CD8-positive, alpha-beta memory T cell (primary cell): ENCODE results near the gene GPR85. TPM values are rescaled to one million over a fixed set of nuclear protein-coding genes. Genes with fewer than 3 reads are reported as not detected.

Experiments used
- CTCF ChIA-PET: fragments of 350-600 bp; sonication (Branson Sonifier 250); formaldehyde crosslinking; loops from one replicate; lab custom pipeline; 2021; ENCODE audit warnings: antibody characterized with exemption; lab: Charles Lee
- POLR2A ChIA-PET: fragments of 350-600 bp; sonication (Branson Sonifier 250); formaldehyde crosslinking; loops from one replicate; lab custom pipeline; 2021; ENCODE audit warnings: antibody characterized with exemption; lab: Charles Lee
- DNase-seq, 5 donors: peaks; one replicate each; pipeline versions ENCODE4 v3.0.0 to v3.0.0-alpha.2; 2020 to 2022; ENCODE audit warnings: mixed read lengths in 1 of 5
- H3K27ac ChIP-seq: one replicate; pipeline ENCODE4 v1.7.0; 2013; ENCODE audit warnings: low read depth, mild to moderate bottlenecking, low read length, moderate library complexity
- H3K27me3 ChIP-seq: 2 replicates; pipeline ENCODE4 v1.7.0; 2013; ENCODE audit warnings: low read length, mild to moderate bottlenecking; ENCODE audit not compliant: insufficient read depth, poor library complexity, severe bottlenecking
- H3K36me3 ChIP-seq: 2 replicates; pipeline ENCODE4 v1.7.0; 2013; ENCODE audit warnings: mild to moderate bottlenecking, low read length, moderate library complexity; ENCODE audit not compliant: insufficient read depth
- H3K4me1 ChIP-seq: 2 replicates; pipeline ENCODE4 v1.7.0; 2013; ENCODE audit warnings: mild to moderate bottlenecking, low read length, moderate library complexity; ENCODE audit not compliant: insufficient read depth
- H3K4me3 ChIP-seq: 2 replicates; pipeline ENCODE4 v1.7.0; 2013; ENCODE audit warnings: mild to moderate bottlenecking, low read length
- H3K9me3 ChIP-seq: 2 replicates; pipeline ENCODE4 v1.7.0; 2013; ENCODE audit warnings: mild to moderate bottlenecking, low read length
- H3K27ac Mint-ChIP-seq, 8 donors: one replicate each; pipeline ENCODE4 v1.8.0; 2020 to 2021; ENCODE audit warnings: mixed read lengths in 8 of 8, mild to moderate bottlenecking in 6 of 8, inconsistent platforms in 3 of 8, moderate library complexity in 3 of 8
- H3K27me3 Mint-ChIP-seq, 2 donors: one replicate each; pipeline ENCODE4 v1.8.0; 2020 to 2021; ENCODE audit warnings: mixed read lengths in 2 of 2, mild to moderate bottlenecking in 1 of 2, moderate library complexity in 1 of 2
- H3K36me3 Mint-ChIP-seq, 3 donors: one replicate each; pipeline ENCODE4 v1.8.0; 2020 to 2021; ENCODE audit warnings: mixed read lengths in 3 of 3, inconsistent platforms in 1 of 3, mild to moderate bottlenecking in 1 of 3
- H3K4me1 Mint-ChIP-seq, 3 donors: one replicate each; pipeline ENCODE4 v1.8.0; 2020 to 2021; ENCODE audit warnings: mixed read lengths in 3 of 3, inconsistent platforms in 1 of 3, mild to moderate bottlenecking in 1 of 3
- H3K4me3 Mint-ChIP-seq, 7 donors: one replicate each; pipeline ENCODE4 v1.8.0; 2020 to 2021; ENCODE audit warnings: mixed read lengths in 7 of 7, mild to moderate bottlenecking in 6 of 7, moderate library complexity in 4 of 7, inconsistent platforms in 2 of 7
- H3K9me3 Mint-ChIP-seq, 5 donors: one replicate each; pipeline ENCODE4 v1.8.0; 2020 to 2022; ENCODE audit warnings: mixed read lengths in 5 of 5, mild to moderate bottlenecking in 3 of 5, moderate library complexity in 2 of 5, inconsistent platforms in 1 of 5
- polyA plus RNA-seq: library from polyadenylated mRNA; unstranded; fragments of 300-500 nt; fragmentation: Illumina TruSeq; gene quantifications from one replicate; pipeline ENCODE4 v1.2.3, GENCODE V29; 2021
- total RNA-seq, 2 experiments: library from RNA; stranded (reverse); gene quantifications; one replicate each; pipeline ENCODE4 v1.2.3, GENCODE V29; 2021

GPR85 gene
- total and polyA plus RNA-seq, 3 experiments from 2014 or later = not detected

- no peak for DNase-seq
- Mint-ChIP-seq H3K27ac (peak overlapping the region in 1 of 8 donors; percentile 24), H3K4me1 (no peaks in the 10 kb centered on the region), H3K4me3 (no peak overlapping the region), H3K36me3 (no peaks in the 10 kb centered on the region), H3K9me3 (peaks cover 0 to 3% (median 0%) of the 10 kb centered on the region in 5 donors), H3K27me3 (peaks cover 3 to 31% of the 10 kb centered on the region in 2 donors)
- H3K27ac ChIP-seq = no peak overlapping the region
- H3K9me3 ChIP-seq = no peaks in the 10 kb centered on the region
- ChIA-PET CTCF (no interaction called here), POLR2A (no interaction called here)
- no peak overlapping the region for H3K4me3 ChIP-seq
- H3K4me1 ChIP-seq = no peaks in the 10 kb centered on the region
- H3K36me3 ChIP-seq = no peaks in the 10 kb centered on the region
- no peaks in the 10 kb centered on the region for H3K27me3 ChIP-seq
Observed at GRCh38 chr7:113045379-113045778, 41.2 kb downstream of the GPR85 start.

- H3K36me3 Mint-ChIP-seq = no peaks in the 10 kb centered on the region
- ChIA-PET CTCF (no interaction called here), POLR2A (no interaction called here)
- Histone ChIP-seq H3K9me3 (no peaks in the 10 kb centered on the region), H3K4me1 (no peaks in the 10 kb centered on the region), H3K4me3 (no peak overlapping the region), H3K36me3 (no peaks in the 10 kb centered on the region), H3K27me3 (no peaks in the 10 kb centered on the region), H3K27ac (no peak overlapping the region)
- no peaks in the 10 kb centered on the region for H3K4me1 Mint-ChIP-seq
- no peak for DNase-seq
- peaks cover 0 to 3% (median 0%) of the 10 kb centered on the region in 5 donors for H3K9me3 Mint-ChIP-seq
- no peak overlapping the region for H3K4me3 Mint-ChIP-seq
- peaks cover 3 to 31% of the 10 kb centered on the region in 2 donors for H3K27me3 Mint-ChIP-seq
- H3K27ac Mint-ChIP-seq = no peak overlapping the region
Observed at GRCh38 chr7:113044394-113044793, 42.2 kb downstream of the GPR85 start.

- Histone ChIP-seq H3K4me1 (no peaks in the 10 kb centered on the region), H3K9me3 (no peaks in the 10 kb centered on the region), H3K4me3 (no peak overlapping the region), H3K27ac (no peak overlapping the region), H3K36me3 (no peaks in the 10 kb centered on the region), H3K27me3 (no peaks in the 10 kb centered on the region)
- Mint-ChIP-seq H3K27me3 (peaks cover 3 to 36% of the 10 kb centered on the region in 2 donors), H3K36me3 (peaks cover 0 to 2% (median 0%) of the 10 kb centered on the region in 3 donors), H3K4me3 (no peak overlapping the region), H3K27ac (no peak overlapping the region), H3K4me1 (no peaks in the 10 kb centered on the region), H3K9me3 (no peaks in the 10 kb centered on the region)
- DNase-seq = no peak
- POLR2A ChIA-PET = no interaction called here
- CTCF ChIA-PET = no interaction called here
Observed at GRCh38 chr7:113040849-113041248, 45.8 kb downstream of the GPR85 start.

GRCh38 chr7:113033959-113034358 is 52.7 kb downstream of the GPR85 start:
- POLR2A ChIA-PET = no interaction called here
- CTCF ChIA-PET = no interaction called here

More at GRCh38 chr7:113033959-113034358, 52.7 kb downstream of the GPR85 start:
- no peaks in the 10 kb centered on the region for H3K36me3 ChIP-seq
- no peaks in the 10 kb centered on the region for H3K4me1 ChIP-seq
- Mint-ChIP-seq H3K27ac (no peak overlapping the region), H3K4me3 (no peak overlapping the region), H3K27me3 (peaks cover 2 to 25% of the 10 kb centered on the region in 2 donors), H3K4me1 (no peaks in the 10 kb centered on the region), H3K36me3 (peaks cover 0 to 2% (median 0%) of the 10 kb centered on the region in 3 donors), H3K9me3 (no peaks in the 10 kb centered on the region)
- no peaks in the 10 kb centered on the region for H3K9me3 ChIP-seq
- H3K27me3 ChIP-seq = no peaks in the 10 kb centered on the region
- H3K27ac ChIP-seq = no peak overlapping the region
- no peak overlapping the region for H3K4me3 ChIP-seq
- no peak for DNase-seq

Other genes starting within 250 kb of the GPR85 start
- gene SMIM30, start 31.7 kb upstream of the GPR85 start, total RNA-seq = 10 to 100 TPM; 47.9 to 52.4 TPM
- 53.3 TPM for gene SMIM30, start 31.7 kb upstream of the GPR85 start, polyA plus RNA-seq